Measurements from ENCODE around the gene IL4.

IL4 gene

DNA sequence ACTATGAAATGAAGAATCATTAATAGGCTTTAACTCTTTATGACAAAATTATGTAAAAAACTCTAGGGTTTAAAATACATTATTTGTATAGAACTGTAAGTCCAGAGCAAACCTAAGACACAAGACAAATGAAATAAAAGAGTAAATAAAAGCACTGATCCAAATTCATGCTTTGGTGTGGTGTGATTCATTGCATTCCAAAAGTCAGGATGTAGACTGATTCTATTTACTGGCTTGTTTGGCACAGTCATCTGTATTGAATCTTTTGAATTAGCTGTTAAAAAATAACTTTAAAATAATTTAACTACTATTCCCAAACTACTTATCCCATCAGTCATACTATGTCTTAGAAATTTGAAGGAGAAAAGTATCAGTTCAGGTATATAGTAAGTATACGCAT lies 31.1 kb downstream of the IL4 start:
- no peak for DNase-seq

DNA sequence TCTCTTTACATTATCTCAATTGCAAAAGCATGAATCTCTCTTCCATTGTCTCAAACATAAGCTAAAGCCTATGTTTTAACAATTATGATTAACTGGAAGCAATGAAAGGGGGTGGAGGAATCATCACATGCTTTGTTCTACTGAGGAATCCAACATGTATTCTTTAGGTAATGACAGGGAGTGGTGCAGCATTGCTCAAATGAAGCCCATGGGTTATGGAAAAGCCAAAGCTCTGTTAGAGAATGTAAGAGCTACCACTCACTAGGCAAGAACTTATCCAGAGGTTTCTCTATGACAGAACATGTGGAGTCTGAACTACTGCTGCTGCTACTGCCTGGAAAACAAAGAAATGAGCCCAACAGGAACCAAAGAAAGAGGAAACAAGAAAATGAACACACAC lies 34.9 kb downstream of the IL4 start:
- DNase-seq = no peak

DNA sequence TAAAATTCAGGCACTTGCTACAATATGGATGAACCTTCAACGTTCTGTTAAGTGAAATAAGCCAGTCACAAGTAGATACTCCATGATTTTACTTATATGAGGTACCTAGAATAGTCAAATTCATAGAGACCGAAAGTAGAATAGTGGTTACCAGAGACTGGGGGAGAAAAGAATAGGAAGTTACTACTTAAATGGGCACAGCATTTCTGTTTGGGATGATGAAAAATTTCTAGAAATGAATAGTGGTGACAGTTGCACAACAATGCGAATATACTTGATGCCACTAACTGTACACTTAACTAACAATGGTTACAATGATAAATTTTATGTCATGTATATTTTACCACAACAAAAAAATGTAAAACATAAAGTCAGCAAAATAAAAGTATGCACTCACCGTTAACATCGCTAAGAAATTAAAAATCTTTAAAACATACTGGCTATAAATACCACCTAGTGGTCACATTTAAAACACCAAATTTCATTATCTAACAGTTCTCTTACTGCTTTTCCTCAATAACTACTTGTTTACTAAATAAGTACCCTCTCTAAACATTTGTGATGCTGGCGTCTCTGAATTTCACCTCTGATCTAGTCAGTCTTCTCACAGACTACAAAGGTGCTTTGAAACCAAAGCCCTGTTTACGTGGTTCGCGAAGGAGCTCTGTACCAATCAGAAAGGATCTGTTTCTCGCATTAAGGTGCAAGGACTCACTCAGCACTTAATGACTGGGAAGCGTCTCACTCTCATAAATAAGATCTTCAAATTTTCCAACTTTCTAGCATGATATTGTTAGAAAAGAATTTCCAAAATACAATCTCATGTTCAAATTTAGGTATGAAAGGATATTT lies 40.9 kb downstream of the IL4 start:
- no peak for DNase-seq

DNA sequence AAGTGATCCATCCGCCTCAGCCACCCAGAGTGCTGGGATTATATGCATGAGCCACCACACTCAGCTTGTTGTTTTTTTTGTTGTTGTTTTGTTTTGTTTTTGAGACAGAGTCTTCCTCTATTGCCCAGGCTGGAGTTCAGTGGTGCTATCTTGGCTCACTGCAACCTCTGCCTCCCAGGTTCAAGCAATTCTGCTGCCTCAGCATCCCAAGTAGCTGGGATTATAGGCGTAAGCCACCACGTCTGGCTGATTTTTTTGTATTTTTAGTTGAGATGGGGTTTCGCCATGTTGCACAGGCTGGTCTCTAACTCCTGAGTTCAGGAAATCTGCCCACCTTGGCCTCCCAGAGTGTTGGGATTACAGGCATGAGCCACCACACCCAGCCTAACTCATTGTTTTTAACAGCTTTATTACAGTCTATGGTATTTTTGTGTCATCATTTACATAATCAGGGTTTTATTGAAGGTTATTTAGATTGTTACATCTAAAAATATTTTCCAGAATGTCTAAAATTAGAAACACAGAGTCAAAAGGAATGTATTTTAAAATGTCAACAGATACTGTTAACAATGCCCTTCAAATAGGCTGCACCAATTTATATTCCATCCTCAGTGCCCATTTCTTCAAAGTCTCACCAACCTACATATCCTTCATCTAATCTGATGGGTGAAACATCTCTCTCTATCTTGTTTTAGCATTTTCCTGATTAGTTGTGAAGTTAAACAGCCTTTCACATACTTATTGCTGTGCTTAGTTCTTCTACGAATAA lies 44.9 kb downstream of the IL4 start:
- no peak for DNase-seq

DNA sequence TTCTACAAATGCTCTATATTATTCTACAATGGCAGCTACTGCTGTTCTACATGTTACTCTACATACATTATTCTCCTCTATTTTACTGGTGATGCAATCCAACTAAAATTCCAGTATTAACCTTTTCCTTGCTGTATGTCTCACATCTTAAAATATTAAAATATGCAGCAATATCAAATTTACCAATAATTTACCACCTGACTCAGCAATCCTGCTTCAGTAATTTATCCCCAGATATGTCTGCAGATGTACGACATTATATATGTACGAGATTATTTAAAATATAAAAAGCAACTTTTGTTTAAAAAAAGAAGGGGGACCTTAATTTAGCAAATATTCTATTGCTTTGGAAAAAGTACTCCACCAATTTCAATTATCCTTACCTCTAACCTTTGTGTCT lies 52.0 kb downstream of the IL4 start:
- DNase-seq = no peak

DNA sequence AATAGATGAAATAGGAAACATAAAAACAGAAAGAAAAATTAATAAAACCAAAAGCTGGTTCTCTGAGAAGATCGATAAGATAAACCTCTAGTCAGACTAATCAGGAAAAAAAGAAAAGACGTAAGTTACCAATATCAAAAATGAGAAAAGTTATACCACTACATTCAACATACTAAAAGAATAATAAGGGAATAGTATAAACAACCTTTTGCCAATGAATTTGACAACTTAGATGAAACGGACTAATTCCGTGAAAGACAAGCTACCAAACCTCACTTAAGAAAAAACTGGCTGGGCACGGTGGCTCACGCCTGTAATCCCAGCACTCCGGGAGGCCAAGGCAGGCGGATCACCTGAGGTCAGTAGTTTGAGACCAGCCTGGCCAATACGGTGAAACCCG lies 56.1 kb downstream of the IL4 start:
- DNase-seq = no peak

Data from left hindlimb (tissue), 1 donor.